ENCODE data around the gene RNF123.

RNF123 gene

DNA sequence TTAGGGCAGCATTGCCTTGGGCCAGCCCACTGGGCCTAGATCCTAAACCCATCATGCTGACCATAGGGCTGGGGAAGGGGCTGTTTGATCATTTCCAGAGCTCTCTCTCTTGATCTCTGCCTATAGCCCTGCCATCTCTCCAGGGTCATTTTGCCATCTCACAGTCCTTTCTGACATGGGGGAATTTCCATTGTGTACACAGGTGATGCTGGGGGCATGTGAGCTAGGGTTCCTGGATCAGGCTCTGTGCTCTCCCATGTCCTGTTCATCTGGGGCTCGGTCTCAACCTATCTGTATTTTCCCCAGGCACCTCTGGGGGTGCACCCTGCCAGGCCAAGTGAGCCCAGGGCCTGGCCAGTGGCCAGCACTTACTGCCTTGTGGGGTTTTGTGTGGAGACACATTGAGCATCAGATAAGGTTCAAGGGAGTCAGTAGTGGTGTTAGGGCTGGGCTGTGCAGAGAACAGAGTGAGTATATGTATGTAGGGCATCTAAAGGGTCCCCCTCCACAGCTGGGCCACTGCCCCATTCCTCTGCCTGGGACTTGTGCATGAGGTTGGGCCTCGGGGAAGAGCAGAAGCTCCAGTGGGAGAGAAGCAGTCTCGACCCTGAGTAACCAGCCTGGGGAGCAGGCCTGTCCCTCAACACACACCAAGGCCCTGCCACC lies 40.9 kb upstream of the RNF123 start:
- Histone ChIP-seq H3K4me3 (ENCODE audit: insufficient read length, low read depth) (no peak overlapping the region), H3K36me3 (ENCODE audit: insufficient read depth, insufficient read length, low read length) (no peaks in the 10 kb centered on the region), H3K27me3 (ENCODE audit: insufficient read depth, insufficient read length) (no peaks in the 10 kb centered on the region), H3K9me3 (ENCODE audit: insufficient read depth, low read length) (no peaks in the 10 kb centered on the region), H3K9ac (ENCODE audit: insufficient read length, low read depth) (no peak overlapping the region), H3K4me1 (ENCODE audit: insufficient read depth, insufficient read length) (peaks cover 5% of the 10 kb centered on the region)
- DNase-seq (ENCODE audit: low read depth, low spot score) = no peak
- TF ChIP-seq ZNF274 (IDR thresholded peaks at IDR 0.05; ENCODE audit: low read depth, low read length) = no peak

- no peak for DNase-seq (ENCODE audit: low read depth, low spot score)
- TF ChIP-seq ZNF274 (IDR thresholded peaks at IDR 0.05; ENCODE audit: low read depth, low read length) = no peak
- no peak for TF ChIP-seq SUZ12 (IDR thresholded peaks at IDR 0.05; ENCODE audit: extremely low read depth, insufficient read depth, insufficient read length)
- TF ChIP-seq YY1 (IDR thresholded peaks at IDR 0.05; ENCODE audit: insufficient read depth, insufficient read length) = no peak
- Histone ChIP-seq H3K9ac (ENCODE audit: insufficient read length, low read depth) (no peak overlapping the region), H3K9me3 (ENCODE audit: insufficient read depth, low read length) (no peaks in the 10 kb centered on the region), H3K4me1 (ENCODE audit: insufficient read depth, insufficient read length) (peaks cover 5% of the 10 kb centered on the region), H3K27me3 (ENCODE audit: insufficient read depth, insufficient read length) (no peaks in the 10 kb centered on the region), H3K36me3 (ENCODE audit: insufficient read depth, insufficient read length, low read length) (no peaks in the 10 kb centered on the region), H3K4me3 (ENCODE audit: insufficient read length, low read depth) (no peak overlapping the region)
Observed at GRCh38 chr3:49649576-49649975, 39.8 kb upstream of the RNF123 start.

DNA sequence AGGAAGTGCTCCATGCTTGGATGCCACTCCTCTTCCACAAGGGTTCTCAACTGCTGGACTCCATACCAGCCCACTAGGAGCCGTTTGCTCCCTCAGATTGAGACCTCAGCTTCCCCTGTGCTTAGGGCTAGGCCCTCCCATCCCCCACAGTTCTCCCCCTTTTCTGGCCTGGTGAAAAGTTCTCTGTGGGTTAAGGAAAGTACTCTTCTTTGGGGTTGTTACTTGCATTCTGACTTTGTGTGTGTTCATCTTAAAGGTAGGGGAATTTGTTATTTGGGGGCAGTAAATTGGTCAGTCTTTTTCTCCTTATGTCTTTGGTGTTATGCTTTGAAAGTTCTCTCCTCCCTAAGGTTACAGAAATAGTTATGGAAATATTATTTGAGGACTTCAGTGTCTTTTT lies 39.2 kb upstream of the RNF123 start:
- no peak for TF ChIP-seq SUZ12 (IDR thresholded peaks at IDR 0.05; ENCODE audit: extremely low read depth, insufficient read depth, insufficient read length)
- TF ChIP-seq ZNF274 (IDR thresholded peaks at IDR 0.05; ENCODE audit: low read depth, low read length) = no peak
- TF ChIP-seq YY1 (IDR thresholded peaks at IDR 0.05; ENCODE audit: insufficient read depth, insufficient read length) = no peak
- H3K4me1 ChIP-seq (ENCODE audit: insufficient read depth, insufficient read length) = peaks cover 5% of the 10 kb centered on the region
- H3K4me3 ChIP-seq (ENCODE audit: insufficient read length, low read depth) = no peak overlapping the region
- no peaks in the 10 kb centered on the region for H3K27me3 ChIP-seq (ENCODE audit: insufficient read depth, insufficient read length)
- H3K9ac ChIP-seq (ENCODE audit: insufficient read length, low read depth) = no peak overlapping the region
- DNase-seq (ENCODE audit: low read depth, low spot score) = no peak
- H3K9me3 ChIP-seq (ENCODE audit: insufficient read depth, low read length) = no peaks in the 10 kb centered on the region
- no peaks in the 10 kb centered on the region for H3K36me3 ChIP-seq (ENCODE audit: insufficient read depth, insufficient read length, low read length)

- TF ChIP-seq SUZ12 (IDR thresholded peaks at IDR 0.05; ENCODE audit: extremely low read depth, insufficient read depth, insufficient read length) = no peak
- TF ChIP-seq YY1 (IDR thresholded peaks at IDR 0.05; ENCODE audit: insufficient read depth, insufficient read length) = no peak
- TF ChIP-seq ZNF274 (IDR thresholded peaks at IDR 0.05; ENCODE audit: low read depth, low read length) = no peak
- Histone ChIP-seq H3K27me3 (ENCODE audit: insufficient read depth, insufficient read length) (no peaks in the 10 kb centered on the region), H3K4me3 (ENCODE audit: insufficient read length, low read depth) (no peak overlapping the region), H3K4me1 (ENCODE audit: insufficient read depth, insufficient read length) (peaks cover 5% of the 10 kb centered on the region), H3K36me3 (ENCODE audit: insufficient read depth, insufficient read length, low read length) (no peaks in the 10 kb centered on the region), H3K9ac (ENCODE audit: insufficient read length, low read depth) (no peak overlapping the region), H3K9me3 (ENCODE audit: insufficient read depth, low read length) (no peaks in the 10 kb centered on the region)
- DNase-seq (ENCODE audit: low read depth, low spot score) = no peak
Observed at GRCh38 chr3:49650637-49651036, 38.7 kb upstream of the RNF123 start.

DNA sequence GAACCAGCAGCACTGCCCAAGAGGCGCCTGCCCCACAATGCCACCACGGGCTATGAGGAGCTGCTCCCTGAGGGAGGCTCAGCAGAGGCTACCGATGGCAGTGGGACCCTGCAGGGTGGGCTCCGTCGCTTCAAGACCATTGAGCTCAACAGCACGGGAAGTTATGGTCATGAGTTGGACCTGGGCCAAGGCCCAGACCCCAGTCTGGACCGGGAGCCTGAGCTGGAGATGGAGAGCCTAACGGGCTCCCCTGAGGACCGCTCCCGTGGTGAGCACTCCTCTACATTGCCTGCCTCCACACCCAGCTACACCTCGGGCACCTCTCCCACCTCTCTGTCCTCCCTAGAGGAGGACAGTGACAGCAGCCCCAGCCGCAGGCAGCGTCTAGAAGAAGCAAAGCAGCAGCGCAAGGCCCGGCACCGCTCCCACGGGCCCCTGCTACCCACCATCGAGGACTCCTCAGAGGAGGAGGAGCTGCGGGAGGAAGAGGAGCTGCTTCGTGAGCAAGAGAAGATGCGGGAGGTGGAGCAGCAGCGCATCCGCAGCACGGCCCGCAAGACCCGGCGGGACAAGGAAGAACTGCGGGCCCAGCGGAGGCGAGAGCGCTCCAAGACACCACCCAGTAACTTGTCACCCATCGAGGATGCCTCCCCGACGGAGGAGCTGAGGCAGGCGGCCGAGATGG lies 37.0 kb upstream of the RNF123 start:
- Histone ChIP-seq H3K27me3 (ENCODE audit: insufficient read depth, insufficient read length) (no peaks in the 10 kb centered on the region), H3K9ac (ENCODE audit: insufficient read length, low read depth) (no peak overlapping the region), H3K36me3 (ENCODE audit: insufficient read depth, insufficient read length, low read length) (no peaks in the 10 kb centered on the region), H3K4me3 (ENCODE audit: insufficient read length, low read depth) (no peak overlapping the region), H3K4me1 (ENCODE audit: insufficient read depth, insufficient read length) (peaks cover 9% of the 10 kb centered on the region), H3K9me3 (ENCODE audit: insufficient read depth, low read length) (no peaks in the 10 kb centered on the region)
- TF ChIP-seq ZNF274 (IDR thresholded peaks at IDR 0.05; ENCODE audit: low read depth, low read length) = no peak
- TF ChIP-seq YY1 (IDR thresholded peaks at IDR 0.05; ENCODE audit: insufficient read depth, insufficient read length) = no peak
- TF ChIP-seq SUZ12 (IDR thresholded peaks at IDR 0.05; ENCODE audit: extremely low read depth, insufficient read depth, insufficient read length) = no peak
- no peak for DNase-seq (ENCODE audit: low read depth, low spot score)

DNA sequence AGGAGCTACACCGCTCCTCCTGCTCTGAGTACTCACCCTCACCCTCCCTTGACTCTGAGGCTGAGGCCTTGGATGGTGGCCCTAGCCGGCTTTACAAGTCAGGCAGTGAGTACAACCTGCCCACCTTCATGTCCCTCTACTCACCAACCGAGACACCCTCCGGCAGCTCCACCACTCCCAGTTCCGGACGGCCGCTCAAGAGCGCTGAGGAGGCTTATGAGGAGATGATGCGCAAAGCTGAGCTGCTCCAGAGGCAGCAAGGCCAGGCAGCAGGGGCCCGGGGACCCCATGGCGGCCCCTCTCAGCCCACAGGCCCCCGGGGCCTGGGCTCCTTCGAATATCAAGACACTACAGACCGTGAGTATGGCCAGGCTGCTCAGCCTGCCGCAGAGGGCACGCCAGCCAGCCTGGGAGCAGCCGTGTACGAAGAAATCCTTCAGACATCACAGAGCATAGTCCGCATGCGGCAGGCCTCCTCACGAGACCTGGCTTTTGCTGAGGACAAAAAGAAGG lies 36.4 kb upstream of the RNF123 start:
- Histone ChIP-seq H3K36me3 (ENCODE audit: insufficient read depth, insufficient read length, low read length) (no peaks in the 10 kb centered on the region), H3K9me3 (ENCODE audit: insufficient read depth, low read length) (no peaks in the 10 kb centered on the region), H3K4me1 (ENCODE audit: insufficient read depth, insufficient read length) (peaks cover 9% of the 10 kb centered on the region), H3K9ac (ENCODE audit: insufficient read length, low read depth) (no peak overlapping the region), H3K27me3 (ENCODE audit: insufficient read depth, insufficient read length) (no peaks in the 10 kb centered on the region), H3K4me3 (ENCODE audit: insufficient read length, low read depth) (no peak overlapping the region)
- TF ChIP-seq YY1 (IDR thresholded peaks at IDR 0.05; ENCODE audit: insufficient read depth, insufficient read length) (no peak), SUZ12 (IDR thresholded peaks at IDR 0.05; ENCODE audit: extremely low read depth, insufficient read depth, insufficient read length) (no peak), ZNF274 (IDR thresholded peaks at IDR 0.05; ENCODE audit: low read depth, low read length) (no peak)
- no peak for DNase-seq (ENCODE audit: low read depth, low spot score)

DNA sequence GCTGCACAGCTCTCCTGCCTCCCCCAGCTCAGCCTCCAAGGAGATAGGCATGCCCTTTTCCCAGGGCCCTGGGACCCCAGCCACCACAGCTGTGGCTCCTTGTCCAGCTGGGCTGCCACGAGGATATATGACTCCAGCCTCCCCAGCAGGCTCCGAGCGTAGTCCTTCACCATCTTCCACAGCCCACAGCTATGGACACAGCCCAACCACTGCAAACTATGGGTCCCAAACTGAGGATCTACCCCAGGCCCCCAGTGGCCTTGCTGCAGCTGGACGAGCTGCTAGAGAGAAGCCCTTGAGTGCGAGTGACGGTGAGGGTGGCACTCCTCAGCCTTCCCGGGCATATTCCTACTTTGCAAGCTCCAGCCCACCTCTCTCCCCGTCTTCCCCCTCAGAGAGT lies 35.7 kb upstream of the RNF123 start:
- Histone ChIP-seq H3K9me3 (ENCODE audit: insufficient read depth, low read length) (no peaks in the 10 kb centered on the region), H3K4me3 (ENCODE audit: insufficient read length, low read depth) (no peak overlapping the region), H3K9ac (ENCODE audit: insufficient read length, low read depth) (no peak overlapping the region), H3K4me1 (ENCODE audit: insufficient read depth, insufficient read length) (peaks cover 9% of the 10 kb centered on the region), H3K27me3 (ENCODE audit: insufficient read depth, insufficient read length) (no peaks in the 10 kb centered on the region), H3K36me3 (ENCODE audit: insufficient read depth, insufficient read length, low read length) (no peaks in the 10 kb centered on the region)
- no peak for DNase-seq (ENCODE audit: low read depth, low spot score)
- TF ChIP-seq ZNF274 (IDR thresholded peaks at IDR 0.05; ENCODE audit: low read depth, low read length) (no peak), SUZ12 (IDR thresholded peaks at IDR 0.05; ENCODE audit: extremely low read depth, insufficient read depth, insufficient read length) (no peak), YY1 (IDR thresholded peaks at IDR 0.05; ENCODE audit: insufficient read depth, insufficient read length) (no peak)
